H1 (cell line): ENCODE data around the gene FARS2. TPM values are rescaled to one million over a fixed set of nuclear protein-coding genes. Genes with fewer than 3 reads are reported as not detected.
"Not testable (repeated sequence)": the region's sequence is repeated elsewhere in the genome, so short reads cannot be mapped to it uniquely, and the experiment has no call there.

Experiments
- CTCF ChIA-PET: fragments of 300-600 bp; sonication (Branson Sonifier 250); formaldehyde crosslinking; loops from one replicate; lab custom pipeline; 2021; ENCODE audit not compliant: partially characterized antibody; lab: Charles Lee
- POLR2A ChIA-PET: fragments of 300-600 bp; sonication (Branson Sonifier 250); formaldehyde crosslinking; loops from one replicate; lab custom pipeline; 2021; ENCODE audit warnings: inconsistent platforms; ENCODE audit not compliant: partially characterized antibody; lab: Charles Lee
- DNase-seq, 2 experiments: peaks; one replicate each; pipeline versions ENCODE4 v3.0.0 to v3.0.0-alpha.2; 2010 to 2022; ENCODE audit warnings: low spot score in 2 of 2, low read depth in 1 of 2, mixed read lengths in 1 of 2
- FAIRE-seq: peaks from 2 replicates; lab custom pipeline; 2011; peaks lifted over from hg19 to GRCh38; lab: Jason Lieb, UNC
- H2AFZ ChIP-seq: 2 replicates; pipeline ENCODE4 v1.8.1; 2012; ENCODE audit warnings: low read length, inconsistent platforms
- H2AK5ac ChIP-seq: 2 replicates; pipeline ENCODE4 v1.6.1; 2013; ENCODE audit warnings: low read depth, low read length
- H2BK120ac ChIP-seq: replicated peaks from 2 replicates; pipeline ENCODE3; 2013; ENCODE audit warnings: low read depth, low read length, inconsistent platforms
- H2BK12ac ChIP-seq: 2 replicates; pipeline ENCODE4 v1.6.1; 2013; ENCODE audit warnings: low read depth, low read length
- H2BK15ac ChIP-seq: 2 replicates; pipeline ENCODE4 v1.6.1; 2013; ENCODE audit warnings: low read length
- H2BK20ac ChIP-seq: 2 replicates; pipeline ENCODE4 v1.6.1; 2013; ENCODE audit warnings: low read length
- H2BK5ac ChIP-seq: 2 replicates; pipeline ENCODE4 v1.6.1; 2013; ENCODE audit warnings: low read depth, low read length
- H3K14ac ChIP-seq: 2 replicates; pipeline ENCODE4 v1.6.1; 2013; ENCODE audit warnings: inconsistent platforms; ENCODE audit not compliant: insufficient read length
- H3K18ac ChIP-seq: 2 replicates; pipeline ENCODE4 v1.6.1; 2013; ENCODE audit warnings: low read length; ENCODE audit errors: extremely low read depth
- H3K23ac ChIP-seq: 2 replicates; pipeline ENCODE4 v1.6.1; 2013; ENCODE audit warnings: inconsistent platforms; ENCODE audit not compliant: insufficient read length
- H3K23me2 ChIP-seq: 2 replicates; pipeline ENCODE4 v1.6.1; 2013; ENCODE audit warnings: low read depth, low read length
- H3K27ac ChIP-seq: 2 replicates; pipeline ENCODE4 v1.6.1; 2011; ENCODE audit warnings: low read depth, low read length, inconsistent platforms
- H3K27me3 ChIP-seq, 4 experiments: replicated peaks in 1 of 4; 1 replicate in 1 of 4; 2 replicates in 3 of 4; pipeline versions ENCODE4 v1.6.1 to v1.8.1; 2011 to 2013; ENCODE audit warnings: low read length in 3 of 4, mild to moderate bottlenecking in 3 of 4, inconsistent platforms in 2 of 4, mixed read lengths in 2 of 4, moderate library complexity in 1 of 4; ENCODE audit not compliant: control insufficient read depth in 3 of 4, insufficient read depth in 3 of 4; ENCODE audit errors: extremely low read depth in 1 of 4
- H3K36me3 ChIP-seq, 4 experiments: 2 replicates each; pipeline versions ENCODE4 v1.6.1 to v1.8.1; 2011 to 2013; ENCODE audit warnings: mild to moderate bottlenecking in 4 of 4, low read length in 3 of 4, moderate library complexity in 2 of 4, control low read depth in 1 of 4, inconsistent platforms in 1 of 4; ENCODE audit not compliant: insufficient read depth in 4 of 4, control insufficient read depth in 2 of 4
- H3K4ac ChIP-seq: replicated peaks from 2 replicates; pipeline ENCODE3; 2013; ENCODE audit warnings: low read length, low read depth, mixed read lengths, inconsistent platforms; ENCODE audit not compliant: insufficient read length
- H3K4me1 ChIP-seq, 4 experiments: replicated peaks in 1 of 4; 1 replicate in 1 of 4; 2 replicates in 3 of 4; pipeline versions ENCODE4 v1.6.1 to v1.8.1; 2011 to 2013; ENCODE audit warnings: low read length in 3 of 4, inconsistent platforms in 2 of 4, mixed read lengths in 1 of 4; ENCODE audit not compliant: insufficient read depth in 4 of 4, control insufficient read depth in 3 of 4
- H3K4me2 ChIP-seq, 2 experiments: 2 replicates each; pipeline versions ENCODE4 v1.6.1 to v1.8.1; 2011 to 2013; ENCODE audit warnings: low read depth in 2 of 2, low read length in 2 of 2, control low read depth in 1 of 2, inconsistent platforms in 1 of 2, mild to moderate bottlenecking in 1 of 2; ENCODE audit not compliant: insufficient read depth in 1 of 2
- H3K4me3 ChIP-seq, 4 experiments: fragments of 200-600, 300-600 bp in 1 of 4; sonication (generic), shearing (Covaris generic), sonication (Bioruptor Twin) in 1 of 4; 2 replicates each; pipeline versions ENCODE4 v1.5.1 to v1.8.1; 2011 to 2016; ENCODE audit warnings: low read length in 4 of 4, low read depth in 3 of 4, control low read depth in 2 of 4, inconsistent platforms in 2 of 4, mild to moderate bottlenecking in 2 of 4, mixed read lengths in 1 of 4, moderate library complexity in 1 of 4; ENCODE audit not compliant: insufficient read depth in 2 of 4; ENCODE audit errors: extremely low read depth in 1 of 4
- H3K56ac ChIP-seq: replicated peaks from 2 replicates; pipeline ENCODE3; 2013; ENCODE audit warnings: low read depth, mild to moderate bottlenecking, mixed read lengths, low read length, inconsistent platforms; ENCODE audit not compliant: insufficient read length
- H3K79me1 ChIP-seq: 2 replicates; pipeline ENCODE4 v1.6.1; 2013; ENCODE audit warnings: low read depth, low read length, control low read depth
- H3K79me2 ChIP-seq, 2 experiments: 2 replicates each; pipeline versions ENCODE4 v1.6.1 to v1.8.1; 2012 to 2013; ENCODE audit warnings: low read length in 2 of 2, mild to moderate bottlenecking in 2 of 2, inconsistent platforms in 1 of 2; ENCODE audit not compliant: insufficient read depth in 2 of 2, control insufficient read depth in 1 of 2
- H3K9ac ChIP-seq, 4 experiments: replicated peaks in 1 of 4; 1 replicate in 1 of 4; 2 replicates in 3 of 4; pipeline versions ENCODE4 v1.6.1 to v1.8.1; 2011 to 2013; ENCODE audit warnings: low read depth in 3 of 4, low read length in 3 of 4, control low read depth in 2 of 4, mild to moderate bottlenecking in 2 of 4, moderate library complexity in 2 of 4, inconsistent platforms in 1 of 4; ENCODE audit errors: extremely low read depth in 1 of 4
- H3K9me3 ChIP-seq, 2 experiments: 2 replicates each; pipeline versions ENCODE4 v1.6.1 to v1.8.1; 2012 to 2013; ENCODE audit warnings: mild to moderate bottlenecking in 2 of 2, moderate library complexity in 2 of 2, control low read depth in 1 of 2, inconsistent platforms in 1 of 2, low read depth in 1 of 2, low read length in 1 of 2, mixed read lengths in 1 of 2; ENCODE audit not compliant: insufficient read depth in 2 of 2
- H4K20me1 ChIP-seq, 2 experiments: replicated peaks in 1 of 2; 2 replicates each; pipeline versions ENCODE3 to v1.8.1; 2011 to 2013; ENCODE audit warnings: inconsistent platforms in 2 of 2, low read length in 2 of 2, mild to moderate bottlenecking in 1 of 2; ENCODE audit not compliant: insufficient read depth in 2 of 2, control insufficient read depth in 1 of 2
- H4K5ac ChIP-seq: 2 replicates; pipeline ENCODE4 v1.6.1; 2013; ENCODE audit warnings: low read length, low read depth, mixed read lengths, inconsistent platforms; ENCODE audit not compliant: insufficient read length
- H4K8ac ChIP-seq: 2 replicates; pipeline ENCODE4 v1.8.0; 2013; ENCODE audit warnings: mild to moderate bottlenecking, moderate library complexity, low read length, inconsistent platforms; ENCODE audit not compliant: insufficient read depth; ENCODE audit errors: extremely low read depth
- H4K91ac ChIP-seq: replicated peaks from 2 replicates; pipeline ENCODE3; 2013; ENCODE audit warnings: low read length, mixed read lengths, inconsistent platforms; ENCODE audit not compliant: insufficient read length
- WGBS, 2 experiments: shearing (Covaris generic) in 1 of 2; methylation state at CpG; one replicate each; pipeline versions ENCODE4 v1.1.6 to v1.1.7; 2013 to 2015; ENCODE audit warnings: low lambda C conversion rate in 2 of 2, mixed read lengths in 2 of 2, inconsistent platforms in 1 of 2, low coverage in 1 of 2, missing lambda C conversion rate in 1 of 2; ENCODE audit not compliant: insufficient replicate concordance in 2 of 2, insufficient coverage in 1 of 2, insufficient read length in 1 of 2; ENCODE audit errors: extremely low coverage in 1 of 2, missing lambda C conversion rate in 1 of 2; 5-methylcytosine and 5-hydroxymethylcytosine counted together
- polyA plus RNA-seq, 7 experiments: library from polyadenylated mRNA; depleted of rRNA in 3 of 7; stranded (reverse) in 5 of 7; unstranded in 2 of 7; fragments of >200 nt in 5 of 7; fragments of 200-250 nt in 2 of 7; gene quantifications; 1 replicate in 5 of 7; 2 replicates in 1 of 7; 4 replicates in 1 of 7; pipeline versions ENCODE4 v1.2.1 to v1.2.3, GENCODE V29; 2011 to 2013; ENCODE audit warnings: missing spikeins in 2 of 7, mixed read lengths in 2 of 7
- total RNA-seq: library from RNA; stranded (reverse); fragmentation: NEBNext Ultra II Directional; extraction: Animal tissue kit (Norgen Biotek cat#: 25700); gene quantifications from 2 replicates; pipeline ENCODE4 v1.2.1, GENCODE V29; 2021

Gene FARS2
- total and polyA plus RNA-seq, 2 of the 8 experiments (the other 6 are each of a cell fraction or from before 2014, with no cell fraction given) = 11.7 to 14.4 TPM

DNA sequence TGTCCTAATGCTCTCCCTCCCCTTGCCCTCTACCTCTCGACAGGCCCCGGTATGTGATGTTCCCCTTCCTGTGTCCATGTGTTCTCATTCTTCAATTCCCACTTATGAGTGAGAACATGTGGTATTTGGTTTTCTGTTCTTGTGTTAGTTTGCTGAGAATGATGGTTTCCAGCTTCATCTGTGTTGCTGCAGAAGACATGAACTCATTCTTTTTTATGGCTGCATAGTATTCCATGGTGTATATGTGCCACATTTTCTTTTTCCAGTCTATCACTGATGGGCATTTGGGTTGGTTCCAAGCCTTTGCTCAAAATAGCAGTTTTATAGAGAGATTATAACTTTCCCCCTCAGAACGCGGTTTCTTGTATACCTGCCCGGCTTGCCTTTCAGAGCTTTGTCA is 422.4 kb downstream of the FARS2 start:
- H3K79me2 ChIP-seq, H2BK120ac ChIP-seq, H4K20me1 ChIP-seq, POLR2A ChIA-PET, H3K23me2 ChIP-seq, H2BK15ac ChIP-seq, FAIRE-seq, H3K56ac ChIP-seq, H3K27ac ChIP-seq, H3K4me1 ChIP-seq, H4K91ac ChIP-seq, H2BK5ac ChIP-seq, H3K9ac ChIP-seq, H3K36me3 ChIP-seq, H3K18ac ChIP-seq, H2AK5ac ChIP-seq, H3K27me3 ChIP-seq, H3K23ac ChIP-seq, H2BK20ac ChIP-seq, H3K4me2 ChIP-seq, H3K79me1 ChIP-seq, H3K14ac ChIP-seq, H4K5ac ChIP-seq, H3K9me3 ChIP-seq, DNase-seq, H4K8ac ChIP-seq, H3K4me3 ChIP-seq, H3K4ac ChIP-seq, H2BK12ac ChIP-seq, H2AFZ ChIP-seq: not testable (repeated sequence)
- CTCF ChIA-PET = interaction anchor here (1.4 kb wide), 1 partner anchor 82 kb away, joined by 3 read pairs; no protein-coding TSS in a partner anchor
- 78% methylated on average over 5 of the region's 5 CpGs; no CpG with 5 or more reads in 1 of the 2 experiments for WGBS, 2 experiments
